ENCODE data around the gene MCM9.

DNA sequence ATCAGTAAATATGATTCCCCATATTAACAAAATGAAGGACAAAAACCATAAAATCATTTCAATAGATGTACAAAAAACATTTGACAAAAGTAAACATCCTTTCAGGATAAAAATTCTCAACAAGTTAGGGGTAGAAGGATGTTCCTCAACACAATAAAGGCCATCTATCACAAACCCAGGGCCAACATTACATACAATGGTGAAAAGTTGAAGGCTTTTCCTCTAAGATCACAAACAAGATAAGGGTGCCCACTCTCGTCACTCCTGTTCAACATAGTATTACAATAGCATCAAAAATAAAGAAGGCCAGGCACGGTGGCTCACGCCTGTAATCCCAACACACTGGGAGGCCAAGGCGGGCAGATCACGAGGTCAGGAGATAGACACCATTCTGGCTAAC, 63.6 kb downstream of the MCM9 start:
- no peak for TF ChIP-seq POLR2AphosphoS5 (IDR thresholded peaks at IDR 0.05; ENCODE audit: low read depth, low read length)
- TF ChIP-seq PITX1 (CRISPR knock-in tag; IDR thresholded peaks at IDR 0.05) = no peak
- TF ChIP-seq MXI1 (IDR thresholded peaks at IDR 0.05; ENCODE audit: borderline replicate concordance, low read depth, low read length) = no peak
- TF ChIP-seq, protein P1, sequence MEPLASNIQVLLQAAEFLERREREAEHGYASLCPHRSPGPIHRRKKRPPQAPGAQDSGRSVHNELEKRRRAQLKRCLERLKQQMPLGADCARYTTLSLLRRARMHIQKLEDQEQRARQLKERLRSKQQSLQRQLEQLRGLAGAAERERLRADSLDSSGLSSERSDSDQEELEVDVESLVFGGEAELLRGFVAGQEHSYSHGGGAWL (CRISPR knock-in tag; IDR thresholded peaks at IDR 0.05) = no peak
- no peak for TF ChIP-seq CTCF (CRISPR knock-in tag; IDR thresholded peaks at IDR 0.05)
- no peak for TF ChIP-seq YY1 (IDR thresholded peaks at IDR 0.05; ENCODE audit: insufficient read depth, insufficient replicate concordance, low read depth, low read length)
- TF ChIP-seq TCF7 (IDR thresholded peaks at IDR 0.05; ENCODE audit: low read depth) = no peak
- TF ChIP-seq, protein P2, sequence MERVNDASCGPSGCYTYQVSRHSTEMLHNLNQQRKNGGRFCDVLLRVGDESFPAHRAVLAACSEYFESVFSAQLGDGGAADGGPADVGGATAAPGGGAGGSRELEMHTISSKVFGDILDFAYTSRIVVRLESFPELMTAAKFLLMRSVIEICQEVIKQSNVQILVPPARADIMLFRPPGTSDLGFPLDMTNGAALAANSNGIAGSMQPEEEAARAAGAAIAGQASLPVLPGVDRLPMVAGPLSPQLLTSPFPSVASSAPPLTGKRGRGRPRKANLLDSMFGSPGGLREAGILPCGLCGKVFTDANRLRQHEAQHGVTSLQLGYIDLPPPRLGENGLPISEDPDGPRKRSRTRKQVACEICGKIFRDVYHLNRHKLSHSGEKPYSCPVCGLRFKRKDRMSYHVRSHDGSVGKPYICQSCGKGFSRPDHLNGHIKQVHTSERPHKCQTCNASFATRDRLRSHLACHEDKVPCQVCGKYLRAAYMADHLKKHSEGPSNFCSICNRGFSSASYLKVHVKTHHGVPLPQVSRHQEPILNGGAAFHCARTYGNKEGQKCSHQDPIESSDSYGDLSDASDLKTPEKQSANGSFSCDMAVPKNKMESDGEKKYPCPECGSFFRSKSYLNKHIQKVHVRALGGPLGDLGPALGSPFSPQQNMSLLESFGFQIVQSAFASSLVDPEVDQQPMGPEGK (CRISPR knock-in tag; IDR thresholded peaks at IDR 0.05) = no peak
- no peak for TF ChIP-seq NFE2 (CRISPR knock-in tag; IDR thresholded peaks at IDR 0.05)
- no peak for TF ChIP-seq ETV5 (CRISPR knock-in tag; IDR thresholded peaks at IDR 0.05; ENCODE audit: borderline replicate concordance)
